IgD-negative memory B cell (primary cell): ENCODE measurements around the gene SCAMP4. TPM values are rescaled to one million over a fixed set of nuclear protein-coding genes. Genes with fewer than 3 reads are reported as not detected.
"Not testable (repeated sequence)": the region's sequence is repeated elsewhere in the genome, so short reads cannot be mapped to it uniquely, and the experiment has no call there.

ENCODE experiments used
- H3K27ac Mint-ChIP-seq, 3 donors: one replicate each; pipeline ENCODE4 v1.8.0; 2020 to 2022; ENCODE audit warnings: mild to moderate bottlenecking in 3 of 3, mixed read lengths in 3 of 3, moderate library complexity in 1 of 3
- H3K27me3 Mint-ChIP-seq: one replicate; pipeline ENCODE4 v1.8.0; 2021; ENCODE audit warnings: mixed read lengths
- H3K36me3 Mint-ChIP-seq: one replicate; pipeline ENCODE4 v1.8.0; 2020; ENCODE audit warnings: mild to moderate bottlenecking, mixed read lengths
- H3K4me1 Mint-ChIP-seq, 3 donors: one replicate each; pipeline ENCODE4 v1.8.0; 2020 to 2022; ENCODE audit warnings: mixed read lengths in 3 of 3, mild to moderate bottlenecking in 1 of 3
- H3K4me3 Mint-ChIP-seq, 4 donors: one replicate each; pipeline ENCODE4 v1.8.0; 2020 to 2022; ENCODE audit warnings: mild to moderate bottlenecking in 4 of 4, mixed read lengths in 4 of 4, moderate library complexity in 3 of 4
- H3K9me3 Mint-ChIP-seq, 3 donors: one replicate each; pipeline ENCODE4 v1.8.0; 2020 to 2021; ENCODE audit warnings: mixed read lengths in 3 of 3, mild to moderate bottlenecking in 1 of 3
- polyA plus RNA-seq: library from polyadenylated mRNA; unstranded; fragments of 300-500 nt; fragmentation: Illumina TruSeq; gene quantifications from one replicate; pipeline ENCODE4 v1.2.3, GENCODE V29; 2021

Gene SCAMP4
- polyA plus RNA-seq, 1 donor from 2014 or later, result 43.1 TPM

DNA sequence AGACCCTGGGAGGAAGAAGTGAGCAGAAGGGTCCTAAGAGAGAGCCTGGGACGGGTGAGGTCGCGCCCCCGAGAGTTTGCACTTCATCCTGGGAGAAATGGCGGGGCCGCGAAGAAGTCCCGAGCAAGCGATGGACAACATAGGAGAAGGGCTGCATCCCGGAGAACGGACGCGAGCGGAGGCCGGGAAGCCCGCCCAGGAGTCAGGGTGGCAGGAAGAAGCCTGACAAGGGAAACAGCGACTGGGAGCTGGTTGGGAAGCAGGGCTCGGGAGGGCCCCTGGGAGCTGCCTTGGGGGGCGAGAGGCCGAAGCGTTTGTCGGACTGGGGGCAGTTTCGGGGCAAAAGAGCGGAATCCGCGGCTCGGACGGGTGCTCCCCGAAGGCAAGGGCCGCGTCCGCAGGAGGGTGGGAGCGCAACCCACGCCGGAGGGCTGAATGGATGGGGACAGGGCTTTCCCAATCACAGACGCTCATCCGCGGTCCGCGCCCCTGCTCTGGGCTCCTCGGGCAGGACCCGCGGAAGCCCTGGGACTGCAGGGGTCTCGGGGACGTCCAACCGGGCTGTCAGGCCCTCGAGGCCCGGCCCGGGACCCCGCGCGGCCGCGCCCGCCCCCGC is 20.4 kb upstream of the SCAMP4 start:
- Mint-ChIP-seq H3K27ac (peak overlapping the region; percentile 90 to 98 (median 97)), H3K4me3 (peak overlapping the region; percentile 96 to 99 (median 98)), H3K36me3 (no peaks in the 10 kb centered on the region), H3K9me3 (no peaks in the 10 kb centered on the region), H3K4me1 (peaks cover 20 to 24% (median 22%) of the 10 kb centered on the region in 3 donors), H3K27me3 (no peaks in the 10 kb centered on the region)

DNA sequence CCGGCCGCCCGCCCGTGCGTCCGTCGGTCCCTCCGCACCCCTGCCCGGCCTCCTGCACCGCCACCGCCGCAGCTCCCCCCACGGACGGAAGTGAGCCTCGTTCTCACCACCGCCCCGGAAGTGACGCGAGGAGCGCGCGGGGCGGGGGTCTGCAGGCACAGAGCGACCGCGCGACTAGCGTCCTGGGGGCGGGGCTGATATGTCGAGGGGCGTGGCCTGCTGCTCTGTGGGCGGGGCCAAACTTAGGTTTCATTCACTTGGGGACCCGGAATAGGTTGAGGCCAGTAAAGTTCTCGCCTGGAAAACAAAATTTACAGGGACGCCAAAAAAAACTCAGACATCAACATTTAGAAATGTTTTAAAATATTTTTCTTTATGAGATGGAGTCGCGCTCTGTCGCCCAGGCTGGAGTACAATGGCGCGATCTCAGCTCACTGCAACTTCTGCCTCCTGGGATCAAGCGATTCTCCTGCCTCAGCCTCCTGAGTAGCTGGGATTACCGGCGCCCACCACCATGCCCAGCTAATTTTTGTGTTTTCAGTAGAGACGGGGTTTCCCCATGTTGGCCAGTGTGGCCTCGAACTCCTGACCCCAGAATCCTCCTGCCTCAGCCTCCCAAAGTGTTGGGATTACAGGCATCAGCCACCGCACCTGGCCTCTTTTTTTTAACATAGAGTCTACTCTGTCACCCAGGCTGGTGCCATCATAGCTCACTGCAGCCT is 19.6 kb upstream of the SCAMP4 start, which contains the start of gene ABHD17A:
ABHD17A (minus strand) TSS at position 99 of the 722 bp plus-strand sequence. CDS start 3,930 bp downstream, outside the sequence.
- not testable (repeated sequence) for H3K27me3 Mint-ChIP-seq, H3K9me3 Mint-ChIP-seq, H3K36me3 Mint-ChIP-seq
- H3K4me1 Mint-ChIP-seq, result peaks cover 20 to 26% (median 22%) of the 10 kb centered on the region in 3 donors
- peak within 1 kb of the TSS; percentile 96 to 99 (median 98) for H3K4me3 Mint-ChIP-seq
- H3K27ac Mint-ChIP-seq, result peak within 1 kb of the TSS; percentile 90 to 98 (median 97)

DNA sequence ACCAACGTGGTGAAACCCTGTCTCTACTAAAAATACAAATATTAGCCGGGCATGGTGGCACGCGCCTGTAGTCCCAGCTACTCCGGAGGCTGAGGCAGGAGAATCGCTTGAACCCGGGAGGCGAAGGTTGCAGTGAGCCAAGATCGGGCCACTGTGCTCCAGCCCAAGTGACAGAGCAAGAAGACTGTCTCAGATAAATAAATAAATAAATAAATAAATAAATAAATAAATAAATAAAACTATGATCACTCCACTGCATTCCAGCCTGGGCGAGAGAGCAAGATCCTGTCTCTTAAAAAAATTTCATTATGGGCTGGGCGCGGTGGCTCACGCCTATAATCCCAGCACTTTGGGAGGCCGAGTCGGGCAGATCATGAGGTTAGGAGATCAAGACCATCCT is 18.8 kb upstream of the SCAMP4 start:
- H3K4me3 Mint-ChIP-seq, result peak overlapping the region in 2 of 4 donors; percentile 45 to 68
- not testable (repeated sequence) for H3K27me3 Mint-ChIP-seq, H3K36me3 Mint-ChIP-seq, H3K9me3 Mint-ChIP-seq
- H3K4me1 Mint-ChIP-seq, result peaks cover 20 to 26% (median 22%) of the 10 kb centered on the region in 3 donors
- H3K27ac Mint-ChIP-seq, result peak overlapping the region in 1 of 3 donors; percentile 39

DNA sequence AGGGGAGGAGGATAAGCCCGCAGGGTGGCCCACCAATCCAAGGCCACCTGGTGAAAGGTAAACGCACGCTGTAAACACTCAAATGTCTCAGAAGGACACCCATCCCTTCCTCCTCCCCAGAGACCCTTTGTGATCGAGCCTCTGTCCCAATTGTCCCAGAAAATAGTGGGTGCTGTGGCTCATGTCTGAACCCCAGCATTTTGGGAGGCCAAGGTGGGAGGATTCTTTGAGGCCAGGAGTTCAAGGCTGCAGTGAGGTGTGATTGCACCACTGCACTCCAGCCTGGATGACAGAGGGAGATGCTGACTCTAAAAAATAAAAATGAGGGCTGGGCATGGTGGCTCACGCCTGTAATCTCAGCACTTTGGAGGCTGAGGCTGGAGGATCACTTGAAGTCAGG is 16.8 kb upstream of the SCAMP4 start:
- Mint-ChIP-seq H3K27ac (no peak overlapping the region), H3K4me3 (no peak overlapping the region)

DNA sequence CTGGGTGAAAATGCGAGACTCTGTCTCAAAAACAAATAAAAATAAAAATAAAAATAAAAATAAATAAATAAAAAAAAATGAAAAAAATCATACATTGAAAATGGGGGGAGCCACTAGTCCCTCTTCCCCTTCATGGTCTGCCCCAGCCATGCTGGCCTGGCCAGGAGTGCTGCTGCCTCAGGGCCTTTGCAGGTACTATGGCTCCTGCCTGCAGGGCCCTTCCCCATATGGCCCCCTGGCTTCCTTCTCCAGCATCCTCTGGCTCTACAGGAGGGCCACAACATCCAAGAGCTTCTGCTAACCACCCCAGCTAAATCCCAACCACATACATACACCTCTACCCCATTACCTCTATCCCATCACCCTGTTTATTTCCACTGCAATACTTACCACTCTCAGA is 15.3 kb upstream of the SCAMP4 start:
- Mint-ChIP-seq H3K27ac (peak overlapping the region in 1 of 3 donors; percentile 78), H3K4me3 (no peak overlapping the region)

More for the DNA sequence above, 16.8 kb upstream of the SCAMP4 start:
- H3K9me3 Mint-ChIP-seq, result no peaks in the 10 kb centered on the region
- no peaks in the 10 kb centered on the region for H3K27me3 Mint-ChIP-seq
- H3K4me1 Mint-ChIP-seq, result peaks cover 12 to 14% (median 14%) of the 10 kb centered on the region in 3 donors
- no peaks in the 10 kb centered on the region for H3K36me3 Mint-ChIP-seq

DNA sequence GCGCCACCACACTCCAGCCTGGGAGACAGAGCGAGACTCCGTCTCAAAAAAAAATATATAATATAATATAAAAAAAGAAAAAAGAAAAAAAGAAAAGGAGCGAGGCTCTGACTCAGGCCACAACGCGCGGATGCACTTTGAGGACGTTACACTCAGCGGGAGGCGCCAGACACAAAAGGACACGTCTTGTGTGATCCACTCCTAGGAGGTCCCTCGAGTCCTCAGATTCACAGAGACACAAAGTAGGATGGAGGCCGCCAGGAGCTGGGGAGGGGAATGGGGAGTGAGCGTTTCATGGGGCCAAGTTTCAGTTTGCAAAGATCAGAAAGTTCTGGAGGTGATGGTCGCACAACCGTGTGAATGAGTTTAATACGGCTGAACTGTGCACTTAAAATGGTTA is 11.4 kb upstream of the SCAMP4 start:
- Mint-ChIP-seq H3K27ac (no peak overlapping the region), H3K9me3 (no peaks in the 10 kb centered on the region), H3K4me1 (peaks cover 12 to 23% (median 17%) of the 10 kb centered on the region in 3 donors), H3K27me3 (no peaks in the 10 kb centered on the region), H3K36me3 (no peaks in the 10 kb centered on the region), H3K4me3 (no peak overlapping the region)

More for the DNA sequence above, 15.3 kb upstream of the SCAMP4 start:
- H3K27me3 Mint-ChIP-seq, result no peaks in the 10 kb centered on the region
- H3K36me3 Mint-ChIP-seq, result no peaks in the 10 kb centered on the region
- H3K4me1 Mint-ChIP-seq, result peaks cover 0 to 10% (median 5%) of the 10 kb centered on the region in 3 donors
- no peaks in the 10 kb centered on the region for H3K9me3 Mint-ChIP-seq

DNA sequence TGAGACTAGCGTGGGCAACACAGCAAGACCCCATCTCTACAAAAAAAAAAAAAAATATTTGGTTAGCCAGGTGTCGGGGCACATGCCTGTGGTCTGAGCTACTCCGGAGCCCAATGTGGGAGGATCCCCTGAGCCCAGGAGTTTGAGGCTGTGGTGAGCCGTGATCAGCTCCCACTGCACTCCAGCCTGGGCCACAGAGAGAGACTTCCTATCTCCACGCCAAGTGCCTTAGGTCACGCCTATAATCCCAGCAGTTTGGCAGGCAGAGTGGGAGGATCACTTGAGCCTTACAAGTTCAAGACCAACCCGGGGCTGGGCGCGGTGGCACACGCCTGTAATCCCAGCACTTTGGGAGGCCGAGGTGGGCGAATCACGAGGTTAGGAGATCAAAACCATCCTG is 8.7 kb upstream of the SCAMP4 start:
- H3K9me3 Mint-ChIP-seq, result no peaks in the 10 kb centered on the region
- H3K4me1 Mint-ChIP-seq, result peaks cover 15 to 26% (median 15%) of the 10 kb centered on the region in 3 donors
- no peaks in the 10 kb centered on the region for H3K27me3 Mint-ChIP-seq
- H3K4me3 Mint-ChIP-seq, result peak overlapping the region; percentile 84 to 96 (median 92)
- no peaks in the 10 kb centered on the region for H3K36me3 Mint-ChIP-seq
- H3K27ac Mint-ChIP-seq, result peak overlapping the region; percentile 98 to 99 (median 99)

DNA sequence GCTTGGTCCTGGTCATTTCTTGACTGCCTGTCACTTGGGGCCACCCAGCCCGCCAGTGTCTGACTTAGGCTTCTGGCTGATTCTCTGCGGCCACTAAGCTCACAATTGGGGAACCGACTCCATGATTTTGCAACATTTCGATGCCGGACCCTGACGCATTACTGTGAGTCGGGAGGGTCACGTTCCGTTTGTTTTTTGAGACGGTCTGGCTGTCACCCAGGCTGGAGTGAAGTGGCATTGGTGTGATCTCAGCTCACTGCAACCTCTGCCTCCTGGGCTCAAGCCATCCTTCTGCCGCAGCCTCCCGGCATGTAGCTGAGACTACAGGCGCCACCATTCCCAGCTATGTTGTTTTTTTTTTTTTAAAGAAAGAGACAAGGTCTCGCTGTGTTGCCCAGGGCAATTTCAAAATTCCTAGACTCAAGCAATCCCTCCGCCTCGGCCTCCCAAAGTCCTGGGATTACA is 3.2 kb upstream of the SCAMP4 start:
- Mint-ChIP-seq H3K4me1 (peaks cover 26 to 36% (median 31%) of the 10 kb centered on the region in 3 donors), H3K4me3 (peak overlapping the region in 1 of 4 donors; percentile 45), H3K27ac (peak overlapping the region in 1 of 3 donors; percentile 98), H3K9me3 (no peaks in the 10 kb centered on the region), H3K27me3 (no peaks in the 10 kb centered on the region), H3K36me3 (no peaks in the 10 kb centered on the region)

DNA sequence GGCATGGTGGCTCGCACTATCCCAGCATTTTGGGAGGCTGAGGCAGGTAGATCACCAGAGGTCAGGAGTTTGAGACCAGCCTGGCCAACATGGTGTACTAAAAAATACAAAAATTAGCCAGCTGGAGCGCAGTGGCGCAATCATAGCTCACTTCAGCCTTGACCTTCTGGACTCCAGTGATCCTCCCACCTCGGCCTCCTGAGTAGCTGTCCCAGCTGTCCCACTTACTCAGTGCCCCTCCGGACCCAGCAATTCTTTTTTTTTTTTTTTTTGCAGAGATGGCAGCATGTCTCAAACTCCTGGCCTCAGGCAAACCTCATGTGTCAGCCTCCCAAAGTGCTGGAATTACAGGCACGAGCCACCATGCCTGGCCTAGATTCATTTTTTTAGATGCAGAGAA is 2.3 kb upstream of the SCAMP4 start:
- Mint-ChIP-seq H3K27me3 (no peaks in the 10 kb centered on the region), H3K27ac (peak overlapping the region; percentile 95 to 98 (median 98)), H3K9me3 (no peaks in the 10 kb centered on the region), H3K4me3 (peak overlapping the region in 3 of 4 donors; percentile 84 to 91 (median 87)), H3K4me1 (peaks cover 23 to 30% (median 23%) of the 10 kb centered on the region in 3 donors), H3K36me3 (no peaks in the 10 kb centered on the region)

DNA sequence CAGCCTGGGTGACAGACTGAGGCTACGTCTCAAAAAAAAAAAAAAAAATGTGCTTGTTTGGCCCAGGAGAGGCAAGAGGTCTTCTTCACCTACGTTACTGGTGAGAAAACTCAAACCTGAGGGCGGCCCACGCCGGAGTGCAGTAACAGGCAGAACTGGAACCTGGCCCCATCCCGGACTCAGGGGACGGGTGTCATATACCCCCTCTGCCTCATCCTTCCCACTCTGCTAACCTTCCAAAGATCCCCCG is 414 bp upstream of the SCAMP4 start:
- Mint-ChIP-seq H3K4me1 (peaks cover 22 to 27% (median 26%) of the 10 kb centered on the region in 3 donors), H3K9me3 (no peaks in the 10 kb centered on the region), H3K27me3 (no peaks in the 10 kb centered on the region), H3K27ac (peak overlapping the region; percentile 95 to 98 (median 98)), H3K36me3 (no peaks in the 10 kb centered on the region), H3K4me3 (peak overlapping the region; percentile 84 to 92 (median 90))

DNA sequence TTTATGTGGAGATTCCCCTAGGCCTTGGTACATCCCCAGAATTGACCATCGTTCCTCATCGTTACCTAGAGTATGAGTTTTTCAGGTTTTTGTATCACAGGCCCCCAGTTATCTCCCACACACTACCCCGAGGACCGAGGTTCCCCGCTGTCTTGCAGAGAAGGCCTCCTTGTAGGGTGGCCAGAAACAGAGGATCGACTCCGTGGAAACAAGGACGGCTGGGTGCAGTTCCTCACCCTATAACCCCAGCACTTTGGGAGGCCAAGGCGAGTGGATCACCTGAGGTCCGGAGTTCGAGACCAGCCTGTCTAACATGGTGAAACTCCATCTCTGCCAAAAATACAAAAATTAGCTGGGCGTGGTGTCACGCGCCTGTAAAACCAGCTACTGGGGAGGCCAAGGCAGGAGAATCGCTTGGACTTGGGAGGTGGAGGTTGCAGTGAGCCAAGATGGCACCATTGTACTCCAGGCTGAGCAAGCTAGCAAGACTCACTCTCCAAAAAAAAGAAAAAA is 720 bp downstream of the SCAMP4 start:
- H3K27me3 Mint-ChIP-seq, result no peaks in the 10 kb centered on the region
- no peaks in the 10 kb centered on the region for H3K9me3 Mint-ChIP-seq
- H3K4me3 Mint-ChIP-seq, result peak overlapping the region; percentile 84 to 97 (median 94)
- H3K27ac Mint-ChIP-seq, result peak overlapping the region; percentile 95 to 98 (median 97)
- H3K36me3 Mint-ChIP-seq, result no peaks in the 10 kb centered on the region
- H3K4me1 Mint-ChIP-seq, result peaks cover 25 to 32% (median 30%) of the 10 kb centered on the region in 3 donors

DNA sequence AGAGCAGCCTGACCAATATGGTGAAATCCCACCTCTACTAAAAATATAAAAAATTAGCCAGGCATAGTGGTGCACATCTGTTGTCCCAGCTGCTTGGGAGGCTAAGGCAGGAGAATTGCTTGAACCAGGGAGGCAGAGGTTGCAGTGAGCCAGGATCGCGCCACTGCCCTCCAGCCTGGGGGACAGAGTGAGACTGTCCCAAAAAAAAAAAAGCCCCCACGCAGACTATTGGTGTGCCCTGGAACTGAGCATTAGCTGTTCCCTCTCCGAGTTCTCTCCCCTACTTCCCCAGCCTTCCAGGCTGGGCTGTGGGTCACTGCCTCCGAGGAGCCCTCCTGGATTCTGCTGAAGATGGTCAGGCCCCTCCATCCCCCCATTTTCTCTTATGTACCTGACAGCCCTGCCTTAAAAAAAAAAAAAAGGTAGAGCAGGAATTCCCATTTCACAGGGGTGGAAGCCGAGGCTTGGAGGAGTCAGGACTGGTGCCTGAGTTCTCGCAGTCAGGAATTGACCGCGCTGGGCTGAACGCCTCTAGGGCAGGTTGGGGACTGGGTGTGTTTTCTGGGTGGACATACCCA is 1.9 kb downstream of the SCAMP4 start:
- Mint-ChIP-seq H3K27ac (peak overlapping the region in 1 of 3 donors; percentile 28), H3K4me1 (peaks cover 25 to 32% (median 30%) of the 10 kb centered on the region in 3 donors), H3K27me3 (no peaks in the 10 kb centered on the region), H3K36me3 (no peaks in the 10 kb centered on the region), H3K9me3 (no peaks in the 10 kb centered on the region), H3K4me3 (peak overlapping the region in 2 of 4 donors; percentile 23 to 78)

DNA sequence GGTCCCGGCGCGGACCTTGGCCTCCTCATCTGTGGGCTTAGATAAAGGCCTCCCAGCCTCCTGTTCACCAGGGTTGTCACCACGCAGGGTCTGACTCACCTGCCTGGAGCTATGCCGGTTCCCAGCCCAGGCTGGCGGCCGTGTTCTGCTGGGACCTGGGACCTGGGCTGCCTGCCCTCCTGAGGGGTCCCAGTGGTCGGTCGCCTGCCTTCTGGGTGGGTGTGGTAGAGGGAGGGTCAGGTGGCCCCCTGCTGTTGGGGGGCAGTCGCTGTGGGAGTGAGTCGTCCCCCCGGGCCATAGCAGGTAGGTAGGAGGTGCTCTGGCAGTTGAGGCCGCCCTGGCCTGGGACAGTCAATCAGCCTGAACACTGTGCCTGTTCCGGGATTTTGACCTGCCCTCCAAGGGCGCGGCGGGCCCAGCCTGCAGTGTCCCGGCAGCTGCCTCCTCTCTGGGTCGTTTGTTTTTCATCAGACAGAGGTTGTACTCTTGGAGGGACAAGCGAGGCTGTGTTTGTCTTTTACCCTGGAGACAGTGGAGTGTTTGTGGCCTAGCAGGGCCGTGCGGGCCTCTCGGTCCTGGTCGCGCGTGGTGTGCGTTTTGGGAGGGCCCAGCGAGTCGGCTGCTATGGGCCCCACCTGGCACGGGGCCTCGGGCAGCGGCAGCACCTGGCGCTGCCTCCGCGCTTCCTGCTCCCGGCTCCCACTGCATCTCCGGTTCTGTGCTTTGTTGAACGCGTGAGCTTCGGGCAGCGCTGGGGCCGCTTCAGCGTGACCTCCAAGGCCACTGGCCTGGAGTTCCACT is 2.6 kb downstream of the SCAMP4 start:
- H3K4me1 Mint-ChIP-seq, result peaks cover 24 to 32% (median 29%) of the 10 kb centered on the region in 3 donors
- no peaks in the 10 kb centered on the region for H3K27me3 Mint-ChIP-seq
- H3K4me3 Mint-ChIP-seq, result no peak overlapping the region
- no peaks in the 10 kb centered on the region for H3K36me3 Mint-ChIP-seq
- H3K27ac Mint-ChIP-seq, result peak overlapping the region in 1 of 3 donors; percentile 28
- H3K9me3 Mint-ChIP-seq, result no peaks in the 10 kb centered on the region

DNA sequence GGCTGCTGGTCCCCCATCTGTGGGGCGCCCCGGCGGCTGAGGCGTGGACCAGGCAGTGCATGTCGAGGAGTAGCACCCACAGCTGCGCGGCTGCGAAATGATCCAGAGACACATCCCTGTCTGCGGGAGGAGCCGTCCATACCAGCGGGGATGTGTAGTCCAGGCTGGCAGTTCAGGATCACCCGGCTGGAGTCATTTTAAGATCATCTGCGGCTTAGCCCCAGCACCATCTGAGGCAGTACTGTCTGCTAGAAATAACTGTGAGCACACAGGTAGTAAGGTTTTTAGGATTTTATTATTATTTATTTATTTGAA is 3.1 kb downstream of the SCAMP4 start:
- H3K36me3 Mint-ChIP-seq, result no peaks in the 10 kb centered on the region
- peak overlapping the region in 1 of 4 donors; percentile 86 for H3K4me3 Mint-ChIP-seq
- H3K9me3 Mint-ChIP-seq, result no peaks in the 10 kb centered on the region
- no peak overlapping the region for H3K27ac Mint-ChIP-seq
- H3K4me1 Mint-ChIP-seq, result peaks cover 21 to 27% (median 24%) of the 10 kb centered on the region in 3 donors
- H3K27me3 Mint-ChIP-seq, result no peaks in the 10 kb centered on the region
